Prostate gland (tissue), 2 donors: ENCODE data around the gene RASGEF1B.

Experiments used
- CTCF ChIP-seq, 4 experiments: fragments of 200-600 bp in 2 of 4; fragments of 450-650 bp in 2 of 4; sonication (generic) in 2 of 4; IDR thresholded peaks; 1 replicate in 3 of 4; 2 replicates in 1 of 4; pipeline ENCODE4 v1.5.1; 2016 to 2019; ENCODE audit warnings: antibody characterized with exemption in 4 of 4, mild to moderate bottlenecking in 2 of 4, moderate library complexity in 2 of 4
- POLR2A ChIP-seq: fragments of 450-650 bp; IDR thresholded peaks from one replicate; pipeline ENCODE4 v1.6.1; 2016; ENCODE audit warnings: antibody characterized with exemption, mild to moderate bottlenecking
- POLR2AphosphoS5 ChIP-seq: sonication (generic); formaldehyde crosslinking; IDR thresholded peaks from one replicate; pipeline ENCODE4 v1.6.1; 2017; ENCODE audit warnings: antibody characterized with exemption

DNA sequence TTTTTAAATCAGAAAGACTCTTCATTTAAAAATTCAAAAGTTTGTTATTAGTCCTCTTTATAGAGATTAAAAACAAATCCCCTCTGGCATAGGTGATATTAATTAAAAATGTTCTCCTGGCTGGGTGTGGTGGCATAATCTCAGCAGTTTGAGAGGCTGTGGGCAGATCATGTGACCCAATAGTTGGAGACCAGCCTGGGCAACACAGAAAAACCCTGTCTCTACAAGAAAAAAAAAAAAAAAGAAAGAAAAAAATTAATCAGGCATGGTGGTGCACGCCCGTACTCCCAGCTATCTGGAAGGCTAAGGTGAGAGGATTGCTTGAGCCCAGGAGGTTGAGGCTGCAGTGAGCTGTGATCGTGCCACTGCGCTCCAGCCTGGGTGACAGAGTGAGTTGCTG lies 38.9 kb downstream of the RASGEF1B start:
- TF ChIP-seq CTCF (IDR thresholded peaks at IDR 0.05) = no peak
- TF ChIP-seq POLR2AphosphoS5 = no peak
- no peak for TF ChIP-seq POLR2A
